Panc1 (cell line): ENCODE results near the gene BAIAP3. TPM values are rescaled to one million over a fixed set of nuclear protein-coding genes. Genes with fewer than 3 reads are reported as not detected.
A peak's percentile ranks its signal among the peaks of the same experiment; 100 is the strongest.

Experiments used
- ATAC-seq: fragments of 200-7000 bp; cut with Tn5 transposase; 2 replicates; pipeline ENCODE4 v1.9.1; 2020; ENCODE audit warnings: mild to moderate bottlenecking, moderate library complexity
- BruUV-seq: library from RNA; stranded (reverse); fragments of 400-500 nt; replicated peaks from 2 replicates; lab custom pipeline; 2021; lab: Mats Ljungman, UMichigan
- CTCF ChIA-PET: fragments of 300-600 bp; sonication (Branson Sonifier 250); formaldehyde crosslinking; loops from one replicate; lab custom pipeline; 2022; ENCODE audit warnings: antibody characterized with exemption; lab: Charles Lee
- POLR2A ChIA-PET: fragments of 300-600 bp; sonication (Branson Sonifier 250); formaldehyde crosslinking; loops from one replicate; lab custom pipeline; 2022; ENCODE audit warnings: antibody characterized with exemption; lab: Charles Lee
- DNase-seq: peaks from one replicate; pipeline ENCODE4 v3.0.0-alpha.2; 2010; ENCODE audit warnings: low read depth, low spot score
- H3K27ac ChIP-seq: 2 replicates; pipeline ENCODE4 v1.5.1; 2011; ENCODE audit warnings: mild to moderate bottlenecking, low read length, inconsistent platforms
- H3K27me3 ChIP-seq: fragments of 200-500 bp; sonication (Bioruptor generic); 2 replicates; pipeline ENCODE4 v1.6.0; 2014; ENCODE audit warnings: low read length, inconsistent platforms; ENCODE audit not compliant: control insufficient read depth, insufficient read depth
- H3K36me3 ChIP-seq: fragments of 200-500 bp; sonication (Bioruptor generic); 2 replicates; pipeline ENCODE4 v1.5.1; 2014; ENCODE audit warnings: inconsistent platforms, mild to moderate bottlenecking, low read length, moderate library complexity; ENCODE audit not compliant: control insufficient read depth, insufficient read depth
- H3K4me1 ChIP-seq: 2 replicates; pipeline ENCODE4 v1.5.1; 2011; ENCODE audit warnings: inconsistent platforms, mild to moderate bottlenecking, low read length, moderate library complexity; ENCODE audit not compliant: control insufficient read depth, insufficient read depth
- H3K4me3 ChIP-seq, 2 experiments: 2 replicates each; pipeline ENCODE4 v1.5.1; 2011 to 2012; ENCODE audit warnings: low read depth in 2 of 2, low read length in 2 of 2, mild to moderate bottlenecking in 2 of 2, inconsistent platforms in 1 of 2, moderate library complexity in 1 of 2
- H3K9me3 ChIP-seq: fragments of 200-500 bp; sonication (Bioruptor generic); 2 replicates; pipeline ENCODE4 v1.5.1; 2014; ENCODE audit warnings: low read depth, mild to moderate bottlenecking, inconsistent platforms, low read length, moderate library complexity; ENCODE audit not compliant: control insufficient read depth, insufficient read depth
- CTCF ChIP-seq: fragments of 450-650 bp; IDR thresholded peaks from 2 replicates; pipeline ENCODE4 v1.5.1; 2017; ENCODE audit warnings: mild to moderate bottlenecking
- POLR2AphosphoS5 ChIP-seq: IDR thresholded peaks from 2 replicates; pipeline ENCODE4 v1.6.1; 2012; ENCODE audit warnings: mild to moderate bottlenecking, low read depth, low read length, moderate library complexity
- REST ChIP-seq, 2 experiments: IDR thresholded peaks; 2 replicates each; pipeline ENCODE4 v1.6.1; 2011 to 2012; ENCODE audit warnings: low read depth in 2 of 2, control low read depth in 1 of 2, low read length in 1 of 2, mild to moderate bottlenecking in 1 of 2, moderate library complexity in 1 of 2; ENCODE audit not compliant: insufficient read depth in 1 of 2
- SIN3A ChIP-seq: IDR thresholded peaks from 2 replicates; pipeline ENCODE4 v1.6.1; 2012; ENCODE audit warnings: low read depth, mild to moderate bottlenecking, low read length, moderate library complexity, borderline replicate concordance; ENCODE audit not compliant: insufficient read depth
- TCF7L2 ChIP-seq: IDR thresholded peaks from 2 replicates; pipeline ENCODE4 v1.6.1; 2011; ENCODE audit warnings: mild to moderate bottlenecking, low read depth, low read length, inconsistent platforms
- in situ Hi-C: cut with HindIII; loops from 2 replicates; pipeline ENCODE4 v1.10.0; 2016; ENCODE audit warnings: low sequenced_read_pairs, low pct_unique_long_range_greater_than_20kb
- intact Hi-C: fragments of 100-400 bp; cut with micrococcal nuclease; formaldehyde crosslinking; loops from one replicate; pipeline ENCODE4 v1.10.0; 2022; ENCODE audit not compliant: unreplicated experiment
- total RNA-seq: library from RNA; stranded (reverse); gene quantifications from one replicate; pipeline ENCODE4 v1.2.1, GENCODE V29; 2021; ENCODE audit not compliant: unreplicated experiment

BAIAP3 gene
- total RNA-seq, 1 experiment from 2014 or later, result 9.4 TPM

- TF ChIP-seq SIN3A, result 0 out of 2 replicates have a peak, but pooled peaks have one; percentile 47
- no peak for TF ChIP-seq REST (IDR thresholded peaks at IDR 0.05; ENCODE audit: insufficient read depth in 1 of 2, low read depth in 2 of 2, low read length in 1 of 2)
- Histone ChIP-seq H3K36me3 (peaks cover 12% of the 10 kb centered on the region), H3K4me3 (peak overlapping the region; percentile 87 to 99), H3K9me3 (no peaks in the 10 kb centered on the region), H3K27ac (peak overlapping the region; percentile 93), H3K27me3 (no peaks in the 10 kb centered on the region), H3K4me1 (peaks cover 10% of the 10 kb centered on the region)
- POLR2A ChIA-PET, result no interaction called here
- ATAC-seq, result no peak
- in situ Hi-C loops (no loop called here), intact Hi-C loops (no loop called here)
- no peak for DNase-seq
- TSS peak; percentile 91 for BruUV-seq
- CTCF ChIA-PET, result no interaction called here
Measured at GRCh38 chr16:1309888-1310831, 23.3 kb upstream of the BAIAP3 start.

GRCh38 chr16:1310832-1311200 is 22.6 kb upstream of the BAIAP3 start:
- Histone ChIP-seq H3K4me3 (peak overlapping the region; percentile 87 to 99), H3K27me3 (no peaks in the 10 kb centered on the region), H3K27ac (peak overlapping the region; percentile 93), H3K9me3 (no peaks in the 10 kb centered on the region), H3K4me1 (peaks cover 10% of the 10 kb centered on the region), H3K36me3 (peaks cover 14% of the 10 kb centered on the region)
- ATAC-seq, result no peak
- no peak for DNase-seq
- in situ Hi-C loops, result no loop called here
- ChIA-PET POLR2A (no interaction called here), CTCF (no interaction called here)
- BruUV-seq, result no TSS peak
- intact Hi-C loops, result no loop called here
- TF ChIP-seq TCF7L2 (no peak), REST (IDR thresholded peaks at IDR 0.05; ENCODE audit: insufficient read depth in 1 of 2, low read depth in 2 of 2, low read length in 1 of 2) (no peak), SIN3A (no peak), POLR2AphosphoS5 (no peak), CTCF (no peak)
